SU-DHL-6 (cell line): ENCODE results near the gene JAKMIP1.

Experiments used
- H2AFZ ChIP-seq: fragments of 200-600 bp; sonication (generic); 2 replicates; pipeline ENCODE4 v1.6.1; 2014; ENCODE audit warnings: low read depth, mild to moderate bottlenecking, moderate library complexity, mixed read lengths, antibody characterized with exemption, low read length; ENCODE audit not compliant: severe bottlenecking
- H3F3A ChIP-seq: fragments of 200-600 bp; shearing (Covaris generic); 2 replicates; pipeline ENCODE4 v1.6.0; 2016; ENCODE audit warnings: antibody characterized with exemption, mild to moderate bottlenecking; ENCODE audit not compliant: insufficient read depth
- H3K27ac ChIP-seq: fragments of 200-600 bp; sonication (generic); 2 replicates; pipeline ENCODE4 v1.5.1; 2016; ENCODE audit warnings: low read depth, mild to moderate bottlenecking, low read length, moderate library complexity, mixed read lengths
- H3K27me3 ChIP-seq: fragments of 200-600 bp; sonication (generic), shearing (Covaris generic); 2 replicates; pipeline ENCODE4 v1.6.0; 2014; ENCODE audit warnings: mild to moderate bottlenecking, low read length
- H3K36me3 ChIP-seq: fragments of 200-600 bp; sonication (generic); 2 replicates; pipeline ENCODE4 v1.6.1; 2014; ENCODE audit warnings: mild to moderate bottlenecking, low read length, mixed read lengths
- H3K4me2 ChIP-seq: fragments of 300-600, 200-600 bp; shearing (Covaris generic), sonication (generic); 2 replicates; pipeline ENCODE4 v1.6.0; 2014; ENCODE audit warnings: low read length, low read depth, mild to moderate bottlenecking; ENCODE audit not compliant: poor library complexity, severe bottlenecking
- H3K4me3 ChIP-seq: fragments of 200-600 bp; sonication (generic); 2 replicates; pipeline ENCODE4 v1.5.1; 2014; ENCODE audit warnings: antibody characterized with exemption, low read length, mild to moderate bottlenecking, mixed read lengths; ENCODE audit not compliant: insufficient read depth, poor library complexity, severe bottlenecking
- H3K79me2 ChIP-seq: fragments of 200-600 bp; sonication (generic); 2 replicates; pipeline ENCODE4 v1.6.1; 2014; ENCODE audit warnings: mild to moderate bottlenecking, low read length, moderate library complexity; ENCODE audit not compliant: insufficient read depth
- H3K9ac ChIP-seq: fragments of 200-600 bp; sonication (generic); 2 replicates; pipeline ENCODE4 v1.7.0; 2014; ENCODE audit warnings: mild to moderate bottlenecking, low read length
- H3K9me2 ChIP-seq: fragments of 200-600 bp; sonication (generic); replicated peaks from 2 replicates; pipeline ENCODE4 v1.6.1; 2014; ENCODE audit warnings: low read length; ENCODE audit not compliant: insufficient read depth
- H3K9me3 ChIP-seq: fragments of 200-600 bp; sonication (generic); 2 replicates; pipeline ENCODE4 v1.6.1; 2014; ENCODE audit warnings: low read length, mixed read lengths; ENCODE audit not compliant: insufficient read depth
- H4K20me1 ChIP-seq: fragments of 200-600 bp; sonication (generic); 2 replicates; pipeline ENCODE4 v1.6.1; 2014; ENCODE audit warnings: low read depth, mild to moderate bottlenecking, antibody characterized with exemption, low read length, moderate library complexity, mixed read lengths
- CTCF ChIP-seq: fragments of 200-600 bp; sonication (generic); IDR thresholded peaks from one replicate; pipeline ENCODE4 v1.5.1; 2017; ENCODE audit warnings: antibody characterized with exemption, mild to moderate bottlenecking, low read length, moderate library complexity; ENCODE audit not compliant: insufficient read depth, poor library complexity, severe bottlenecking
- EZH2phosphoT487 ChIP-seq: fragments of 200-600 bp; sonication (generic), shearing (Covaris generic); conservative IDR thresholded peaks from 2 replicates; pipeline ENCODE4 v1.6.1; 2018; ENCODE audit warnings: mild to moderate bottlenecking, antibody characterized with exemption, low read length, moderate library complexity, mixed read lengths

JAKMIP1 gene

GRCh38 chr4:6031846-6032245 is 168.5 kb downstream of the JAKMIP1 start:
- H2AFZ ChIP-seq = no peak overlapping the region
- no peak overlapping the region for H3K27ac ChIP-seq
- no peaks in the 10 kb centered on the region for H3K27me3 ChIP-seq
- H3K9me3 ChIP-seq = no peaks in the 10 kb centered on the region
- H3K79me2 ChIP-seq = no peaks in the 10 kb centered on the region
- no peaks in the 10 kb centered on the region for H3K36me3 ChIP-seq
- H3K9me2 ChIP-seq = no peaks in the 10 kb centered on the region
- no peaks in the 10 kb centered on the region for H3F3A ChIP-seq
- H3K4me3 ChIP-seq = no peak overlapping the region
- H3K9ac ChIP-seq = no peak overlapping the region
- TF ChIP-seq CTCF (no peak), EZH2phosphoT487 (no peak)
- no peak overlapping the region for H3K4me2 ChIP-seq
- no peaks in the 10 kb centered on the region for H4K20me1 ChIP-seq

DNA sequence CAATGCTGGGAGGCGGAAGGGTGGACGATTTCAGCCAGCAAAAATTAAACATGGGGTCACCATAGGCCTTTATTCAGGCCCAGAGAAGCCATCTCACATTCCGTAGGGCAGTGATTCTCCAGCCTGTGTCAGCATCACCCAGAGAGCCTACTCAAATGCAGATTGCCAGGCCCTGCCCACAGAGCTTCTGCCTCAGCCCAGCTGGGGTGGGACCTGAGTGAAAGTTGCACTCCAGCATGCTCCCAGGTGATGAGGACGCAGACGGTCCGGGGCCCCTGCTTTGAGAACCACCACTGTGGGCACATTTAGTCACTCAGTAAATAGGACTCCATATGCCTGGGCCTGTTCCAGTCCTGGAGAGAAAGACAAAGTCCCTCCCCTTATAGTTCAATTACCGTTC is 169.7 kb downstream of the JAKMIP1 start:
- H3K36me3 ChIP-seq = no peaks in the 10 kb centered on the region
- TF ChIP-seq CTCF (no peak), EZH2phosphoT487 (no peak)
- H4K20me1 ChIP-seq = no peaks in the 10 kb centered on the region
- no peaks in the 10 kb centered on the region for H3F3A ChIP-seq
- no peak overlapping the region for H2AFZ ChIP-seq
- no peak overlapping the region for H3K27ac ChIP-seq
- H3K9ac ChIP-seq = no peak overlapping the region
- H3K27me3 ChIP-seq = no peaks in the 10 kb centered on the region
- no peaks in the 10 kb centered on the region for H3K79me2 ChIP-seq
- no peak overlapping the region for H3K4me2 ChIP-seq
- H3K9me2 ChIP-seq = no peaks in the 10 kb centered on the region
- no peaks in the 10 kb centered on the region for H3K9me3 ChIP-seq
- no peak overlapping the region for H3K4me3 ChIP-seq

DNA sequence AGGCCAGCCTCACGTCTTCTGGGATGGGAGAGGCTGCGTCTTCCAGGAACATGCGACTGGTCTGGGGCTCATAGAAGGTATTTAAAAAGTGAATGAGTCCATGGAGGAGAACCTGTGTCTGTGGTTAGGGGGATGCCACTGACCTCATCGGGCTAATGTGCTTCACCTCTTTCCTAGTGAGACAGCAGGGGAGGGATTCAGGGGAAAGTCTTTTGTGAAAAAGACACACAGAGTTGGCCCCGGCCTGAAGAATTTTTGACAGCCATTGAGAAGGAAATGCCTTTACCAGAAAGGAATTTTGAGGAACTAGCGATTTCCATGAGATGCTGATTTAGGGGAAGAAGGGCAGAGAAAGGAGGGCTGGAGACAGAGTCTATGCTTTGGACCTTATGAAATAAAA is 171.1 kb downstream of the JAKMIP1 start:
- Histone ChIP-seq H3K4me3 (no peak overlapping the region), H3K9me2 (no peaks in the 10 kb centered on the region), H2AFZ (no peak overlapping the region), H3F3A (no peaks in the 10 kb centered on the region), H3K27ac (no peak overlapping the region), H4K20me1 (no peaks in the 10 kb centered on the region), H3K9me3 (no peaks in the 10 kb centered on the region), H3K4me2 (no peak overlapping the region), H3K79me2 (no peaks in the 10 kb centered on the region), H3K9ac (no peak overlapping the region), H3K36me3 (no peaks in the 10 kb centered on the region), H3K27me3 (no peaks in the 10 kb centered on the region)
- no peak for TF ChIP-seq CTCF
- TF ChIP-seq EZH2phosphoT487 = no peak

- H2AFZ ChIP-seq = no peak overlapping the region
- H3K27ac ChIP-seq = no peak overlapping the region
- no peak for TF ChIP-seq CTCF
- no peak for TF ChIP-seq EZH2phosphoT487
- no peaks in the 10 kb centered on the region for H4K20me1 ChIP-seq
- H3K4me2 ChIP-seq = no peak overlapping the region
- no peak overlapping the region for H3K4me3 ChIP-seq
- no peaks in the 10 kb centered on the region for H3K27me3 ChIP-seq
- H3K79me2 ChIP-seq = no peaks in the 10 kb centered on the region
- H3K9ac ChIP-seq = no peak overlapping the region
- H3K36me3 ChIP-seq = no peaks in the 10 kb centered on the region
- H3K9me3 ChIP-seq = no peaks in the 10 kb centered on the region
- H3F3A ChIP-seq = no peaks in the 10 kb centered on the region
- no peaks in the 10 kb centered on the region for H3K9me2 ChIP-seq
Observed at GRCh38 chr4:6028168-6028567, 172.2 kb downstream of the JAKMIP1 start.
